Liver (tissue), 9 donors: ENCODE measurements around the gene TMEM125. TPM values are rescaled to one million over a fixed set of nuclear protein-coding genes. Genes with fewer than 3 reads are reported as not detected.

Source experiments
- DNase-seq: peaks from one replicate; pipeline ENCODE4 v3.0.0-alpha.2; 2017; ENCODE audit warnings: low spot score
- H3K27ac ChIP-seq, 2 donors: one replicate each; pipeline ENCODE4 v1.7.0; 2013; ENCODE audit warnings: inconsistent platforms in 2 of 2, low read length in 2 of 2, control low read depth in 1 of 2, low read depth in 1 of 2, mild to moderate bottlenecking in 1 of 2
- H3K27me3 ChIP-seq, 4 donors: one replicate each; pipeline versions ENCODE4 v1.6.1 to v1.7.0; 2013; ENCODE audit warnings: low read length in 3 of 4, inconsistent platforms in 1 of 4, mild to moderate bottlenecking in 1 of 4, moderate library complexity in 1 of 4; ENCODE audit not compliant: control insufficient read depth in 4 of 4, insufficient read depth in 4 of 4
- H3K36me3 ChIP-seq, 4 donors: one replicate each; pipeline versions ENCODE4 v1.6.1 to v1.7.0; 2013; ENCODE audit warnings: low read length in 3 of 4, mild to moderate bottlenecking in 3 of 4, low read depth in 1 of 4, moderate library complexity in 1 of 4; ENCODE audit not compliant: control insufficient read depth in 4 of 4, insufficient read depth in 3 of 4
- H3K4me1 ChIP-seq, 4 donors: one replicate each; pipeline versions ENCODE4 v1.6.1 to v1.7.0; 2013; ENCODE audit warnings: low read length in 3 of 4, mild to moderate bottlenecking in 3 of 4, moderate library complexity in 1 of 4; ENCODE audit not compliant: control insufficient read depth in 4 of 4, insufficient read depth in 4 of 4
- H3K4me3 ChIP-seq, 3 donors: one replicate each; pipeline versions ENCODE4 v1.6.1 to v1.7.0; 2013; ENCODE audit warnings: low read length in 3 of 3, control low read depth in 1 of 3, low read depth in 1 of 3, mild to moderate bottlenecking in 1 of 3
- H3K9ac ChIP-seq, 2 donors: one replicate each; pipeline ENCODE4 v1.7.0; 2013; ENCODE audit warnings: low read length in 2 of 2, mild to moderate bottlenecking in 2 of 2, moderate library complexity in 2 of 2, control low read depth in 1 of 2, low read depth in 1 of 2
- H3K9me3 ChIP-seq, 4 donors: one replicate each; pipeline versions ENCODE4 v1.6.1 to v1.7.0; 2013; ENCODE audit warnings: low read length in 3 of 4; ENCODE audit not compliant: control insufficient read depth in 4 of 4
- CTCF ChIP-seq: fragments of 150-350 bp; IDR thresholded peaks from 2 replicates; pipeline ENCODE4 v1.5.1; 2017; ENCODE audit warnings: improper control_type of control experiment, low read depth, low read length; ENCODE audit not compliant: missing input control
- EGR1 ChIP-seq, 2 donors: IDR thresholded peaks; 2 replicates each; pipeline ENCODE4 v1.6.1; 2016 to 2018; ENCODE audit warnings: antibody characterized with exemption in 2 of 2, low read depth in 2 of 2
- FOXA1 ChIP-seq: IDR thresholded peaks from 2 replicates; pipeline ENCODE4 v1.6.1; 2016; ENCODE audit warnings: antibody characterized with exemption
- FOXA2 ChIP-seq: IDR thresholded peaks from 2 replicates; pipeline ENCODE4 v1.6.1; 2016; ENCODE audit warnings: antibody characterized with exemption
- GABPA ChIP-seq, 2 donors: IDR thresholded peaks in 1 of 2; conservative IDR thresholded peaks in 1 of 2; 2 replicates each; pipeline ENCODE4 v1.6.1; 2016; ENCODE audit warnings: antibody characterized with exemption in 2 of 2, mild to moderate bottlenecking in 1 of 2, moderate library complexity in 1 of 2
- HNF4A ChIP-seq, 2 donors: conservative IDR thresholded peaks; 2 replicates each; pipeline ENCODE4 v1.6.1; 2016; ENCODE audit warnings: antibody characterized with exemption in 2 of 2, mild to moderate bottlenecking in 2 of 2
- HNF4G ChIP-seq: IDR thresholded peaks from 2 replicates; pipeline ENCODE4 v1.6.1; 2016; ENCODE audit warnings: antibody characterized with exemption
- JUND ChIP-seq, 2 donors: IDR thresholded peaks; 2 replicates each; pipeline ENCODE4 v1.6.1; 2016; ENCODE audit warnings: antibody characterized with exemption in 2 of 2
- NR2F2 ChIP-seq: IDR thresholded peaks from 2 replicates; pipeline ENCODE4 v1.6.1; 2016; ENCODE audit warnings: antibody characterized with exemption
- RAD21 ChIP-seq, 2 donors: IDR thresholded peaks; 2 replicates each; pipeline ENCODE4 v1.6.1; 2016; ENCODE audit warnings: antibody characterized with exemption in 2 of 2, mild to moderate bottlenecking in 2 of 2
- REST ChIP-seq: IDR thresholded peaks from 2 replicates; pipeline ENCODE4 v1.6.1; 2016; ENCODE audit warnings: antibody characterized with exemption, mild to moderate bottlenecking
- RXRA ChIP-seq, 2 donors: IDR thresholded peaks; 2 replicates each; pipeline ENCODE4 v1.6.1; 2017 to 2018; ENCODE audit warnings: antibody characterized with exemption in 2 of 2, mild to moderate bottlenecking in 1 of 2
- SP1 ChIP-seq: IDR thresholded peaks from 2 replicates; pipeline ENCODE4 v1.6.1; 2018; ENCODE audit warnings: antibody characterized with exemption, mild to moderate bottlenecking
- TAF1 ChIP-seq: conservative IDR thresholded peaks from 2 replicates; pipeline ENCODE4 v1.6.1; 2016; ENCODE audit warnings: antibody characterized with exemption, mild to moderate bottlenecking
- YY1 ChIP-seq: IDR thresholded peaks from 2 replicates; pipeline ENCODE4 v1.6.1; 2016; ENCODE audit warnings: antibody characterized with exemption, mild to moderate bottlenecking
- ZBTB33 ChIP-seq: IDR thresholded peaks from 2 replicates; pipeline ENCODE4 v1.6.1; 2016; ENCODE audit warnings: antibody characterized with exemption
- WGBS: extraction: QIAGEN DNeasy Blood & Tissue Kit; methylation state at CpG from one replicate; pipeline ENCODE4 v1.1.7; 2013; 5-methylcytosine and 5-hydroxymethylcytosine counted together
- polyA plus RNA-seq, 2 donors: library from polyadenylated mRNA; stranded (reverse) in 1 of 2; unstranded in 1 of 2; fragments of 200-250 nt in 1 of 2; fragments of >200 nt in 1 of 2; fragmentation: Nextera tagmentation in 1 of 2; extraction: Ambion mirVana in 1 of 2; gene quantifications; one replicate each; pipeline versions ENCODE4 v1.2.1 to v1.2.3, GENCODE V29; 2013 to 2015
- total RNA-seq, 2 donors: library from RNA; depleted of rRNA; stranded (reverse); fragments of >200 nt; gene quantifications; one replicate each; pipeline ENCODE4 v1.2.3, GENCODE V29; 2014
- TF ChIP-seq, protein P1 (sequence below): IDR thresholded peaks from 2 replicates; pipeline ENCODE4 v1.6.1; 2016; ENCODE audit warnings: antibody characterized with exemption
- TF ChIP-seq, protein P2 (sequence below): IDR thresholded peaks from 2 replicates; pipeline ENCODE4 v1.6.1; 2016; ENCODE audit warnings: antibody characterized with exemption
- donor health status: healthy.
- donor health status: healthy.
- donor health status: healthy.
- donor health status: healthy.
- donor health status: healthy.

The TMEM125 gene
- total and polyA plus RNA-seq, 4 donors: 0.21 to 1.0 (median 0.69) TPM

GRCh38 chr1:43247256-43247921, 22.4 kb upstream of the TMEM125 start (continued):
- TF ChIP-seq SP1: no peak

- no peak for DNase-seq
- Histone ChIP-seq H3K9ac (peak overlapping the region; percentile 30 to 99), H3K9me3 (no peaks in the 10 kb centered on the region), H3K36me3 (no peaks in the 10 kb centered on the region), H3K27ac (peak overlapping the region; percentile 79 to 83), H3K27me3 (no peaks in the 10 kb centered on the region), H3K4me1 (peaks cover 1 to 16% (median 14%) of the 10 kb centered on the region in 4 donors), H3K4me3 (peak overlapping the region in 2 of 3 donors; percentile 47 to 70)
- 37% methylated on average over 3 of the region's 3 CpGs for whole genome bisulfite sequencing
- TF ChIP-seq HNF4A (conservative IDR thresholded peaks at IDR 0.05) (peak; percentile 97 to 98), RAD21 (IDR thresholded peaks at IDR 0.05) (peak; percentile 78 to 83), ZBTB33 (peak; percentile 93), RXRA (IDR thresholded peaks at IDR 0.05) (peak; percentile 86 to 93), REST (peak; percentile 89), TAF1 (peak; percentile 99), HNF4G (peak; percentile 97), CTCF (peak; percentile 63), JUND (IDR thresholded peaks at IDR 0.05) (peak; percentile 53 to 84), EGR1 (IDR thresholded peaks at IDR 0.05; ENCODE audit: low read depth in 2 of 2) (peak; percentile 52 to 92), GABPA (IDR thresholded peaks at IDR 0.05 in 1 of 2, conservative IDR thresholded peaks at IDR 0.05 in 1 of 2) (peak in 1 of 2 donors; percentile 54), SP1 (peak; percentile 94), FOXA1 (peak; percentile 61), YY1 (peak; percentile 91), NR2F2 (peak; percentile 34), FOXA2 (peak; percentile 53)
- TF ChIP-seq, protein P1, sequence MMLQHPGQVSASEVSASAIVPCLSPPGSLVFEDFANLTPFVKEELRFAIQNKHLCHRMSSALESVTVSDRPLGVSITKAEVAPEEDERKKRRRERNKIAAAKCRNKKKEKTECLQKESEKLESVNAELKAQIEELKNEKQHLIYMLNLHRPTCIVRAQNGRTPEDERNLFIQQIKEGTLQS: no peak
- TF ChIP-seq, protein P2, sequence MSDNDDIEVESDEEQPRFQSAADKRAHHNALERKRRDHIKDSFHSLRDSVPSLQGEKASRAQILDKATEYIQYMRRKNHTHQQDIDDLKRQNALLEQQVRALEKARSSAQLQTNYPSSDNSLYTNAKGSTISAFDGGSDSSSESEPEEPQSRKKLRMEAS: peak; percentile 80
Observed at GRCh38 chr1:43250351-43250761, 19.4 kb upstream of the TMEM125 start.
